Measurements from ENCODE around the gene KRT31.
A peak's percentile ranks its signal among the peaks of the same experiment; 100 is the strongest.
"Not testable (repeated sequence)": the region's sequence is repeated elsewhere in the genome, so short reads cannot be mapped to it uniquely, and the experiment has no call there.

Gene KRT31

GRCh38 chr17:41417127-41417526, 19.7 kb upstream of the KRT31 start:
- no peak for DNase-seq

GRCh38 chr17:41416479-41416878, 19.1 kb upstream of the KRT31 start:
- no peak for DNase-seq

GRCh38 chr17:41415833-41416335, 18.5 kb upstream of the KRT31 start:
- DNase-seq = no peak

DNA sequence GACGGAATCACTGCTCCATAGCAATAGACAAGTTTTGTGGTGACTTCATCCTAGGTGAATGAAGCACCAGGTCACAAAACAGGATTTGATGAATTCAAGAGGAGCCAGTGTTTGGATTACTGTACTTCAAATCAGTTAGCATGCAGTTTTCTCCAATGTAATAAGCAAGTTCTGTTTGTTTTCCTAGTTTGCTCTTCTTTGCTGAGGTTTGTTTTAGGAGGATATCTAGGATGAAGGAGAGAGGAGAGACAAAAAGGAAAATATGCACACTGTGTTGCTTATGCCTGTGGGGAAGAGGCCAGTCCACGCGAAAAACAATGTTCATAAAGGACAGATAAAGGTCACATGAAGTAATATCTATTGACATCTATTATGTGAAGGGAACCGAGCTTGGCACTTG, 18.0 kb upstream of the KRT31 start:
- DNase-seq = no peak

DNA sequence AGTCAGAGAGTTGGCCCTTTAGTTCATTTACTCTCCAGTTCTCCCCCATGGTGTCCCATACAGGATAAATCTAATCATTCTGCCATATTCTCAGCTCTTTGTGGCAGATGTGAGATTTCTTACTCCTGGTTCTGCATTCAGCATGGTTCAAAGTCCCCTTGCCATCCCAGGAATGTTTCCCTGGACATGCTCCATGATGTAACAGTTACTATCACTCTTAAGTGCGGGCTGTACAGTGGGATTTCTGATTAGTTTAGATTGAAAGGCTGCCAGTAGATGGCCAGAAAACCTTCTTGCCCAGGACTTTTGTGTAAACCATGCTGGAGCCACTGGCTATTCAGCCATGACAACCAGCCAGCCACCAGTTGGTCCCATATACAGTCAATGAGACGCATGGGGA, 16.6 kb upstream of the KRT31 start:
- no peak for DNase-seq

GRCh38 chr17:41413353-41413957, 16.0 kb upstream of the KRT31 start:
- DNase-seq = no peak

- DNase-seq = no peak
These were observed 13.8 kb upstream of the KRT31 start for GRCh38 chr17:41411072-41411840.

- no peak for DNase-seq
These were observed 9.8 kb upstream of the KRT31 start for GRCh38 chr17:41407226-41407625.

- DNase-seq = no peak
These were observed 8.8 kb upstream of the KRT31 start for GRCh38 chr17:41406205-41406604.

DNA sequence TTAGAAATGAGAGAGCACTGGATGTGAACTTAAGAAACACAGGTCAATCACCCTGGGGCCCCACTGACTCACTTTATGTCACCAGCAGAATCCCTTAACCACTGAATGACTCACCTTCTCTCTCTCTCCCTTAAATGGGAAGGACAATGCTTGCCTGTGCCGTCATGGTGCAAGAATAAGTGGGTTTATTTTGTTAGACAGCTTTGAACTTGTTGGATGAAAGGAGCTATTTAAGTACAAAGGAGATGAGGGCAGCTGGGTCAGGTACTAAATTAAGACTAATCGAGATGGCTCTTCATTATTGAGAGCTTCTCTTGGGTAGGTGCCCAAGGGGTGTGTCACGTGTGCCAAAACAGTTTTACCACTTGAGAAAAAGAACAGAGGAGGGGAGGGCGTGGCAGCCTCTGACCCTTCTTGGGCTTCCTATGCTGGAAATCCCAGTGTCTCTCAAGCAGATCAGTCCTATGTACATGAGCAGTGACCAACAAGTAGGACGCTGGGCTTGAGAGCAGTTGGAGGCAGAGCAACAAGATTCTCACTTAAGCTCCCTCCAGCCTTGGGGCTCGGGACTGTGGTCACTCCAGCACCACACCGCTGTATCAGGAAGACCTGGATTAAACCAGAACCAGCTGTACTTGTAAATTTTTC, 6.7 kb upstream of the KRT31 start:
- DNase-seq = peak; percentile 39

DNA sequence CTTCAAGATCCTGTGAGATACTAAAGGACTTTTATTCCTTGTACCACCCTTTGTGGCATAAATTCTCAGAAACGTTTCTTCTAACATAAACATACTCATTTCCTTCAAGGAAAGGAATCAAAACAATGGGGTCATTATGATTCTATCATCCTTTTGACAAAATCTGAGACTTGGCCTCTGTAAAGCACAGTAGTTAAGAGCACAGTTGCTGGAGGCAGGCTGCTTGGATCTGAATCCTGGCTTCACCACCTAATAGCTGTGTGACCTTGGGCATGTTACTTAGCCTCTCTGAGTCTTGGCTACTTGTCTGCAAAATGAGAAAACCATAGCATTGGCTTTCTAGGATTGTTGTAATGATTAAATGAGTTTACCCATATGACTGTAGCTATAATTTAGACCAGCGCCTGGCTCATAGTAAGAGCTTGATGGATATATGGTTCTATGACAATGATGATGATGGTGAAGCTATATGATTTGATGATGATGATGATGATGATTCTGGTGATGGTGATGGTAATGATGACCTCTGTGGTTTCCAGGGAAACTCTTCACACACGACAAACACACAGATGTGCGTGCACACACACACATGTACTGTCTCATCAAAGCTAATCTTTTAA, 6.1 kb upstream of the KRT31 start:
- DNase-seq = no peak

DNA sequence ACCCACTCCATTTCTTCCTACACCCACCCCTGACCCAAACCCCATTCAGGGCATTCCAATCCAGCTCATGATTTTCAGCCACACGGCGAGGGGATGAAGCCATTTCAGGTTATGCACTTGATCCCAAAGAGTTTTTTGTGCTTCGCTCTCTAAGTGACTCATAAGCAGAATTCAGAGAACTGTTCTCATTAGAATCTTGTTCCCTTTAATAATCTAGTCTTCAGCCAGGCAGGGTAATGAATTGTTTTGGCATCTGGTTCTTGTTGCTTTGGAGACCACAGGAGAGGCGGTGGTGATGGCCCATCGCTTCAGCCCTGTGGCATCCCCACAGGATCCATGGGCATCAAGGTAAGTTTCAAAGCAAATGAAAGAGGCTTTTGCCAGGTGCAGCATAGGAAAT, 4.8 kb upstream of the KRT31 start:
- DNase-seq = no peak

DNA sequence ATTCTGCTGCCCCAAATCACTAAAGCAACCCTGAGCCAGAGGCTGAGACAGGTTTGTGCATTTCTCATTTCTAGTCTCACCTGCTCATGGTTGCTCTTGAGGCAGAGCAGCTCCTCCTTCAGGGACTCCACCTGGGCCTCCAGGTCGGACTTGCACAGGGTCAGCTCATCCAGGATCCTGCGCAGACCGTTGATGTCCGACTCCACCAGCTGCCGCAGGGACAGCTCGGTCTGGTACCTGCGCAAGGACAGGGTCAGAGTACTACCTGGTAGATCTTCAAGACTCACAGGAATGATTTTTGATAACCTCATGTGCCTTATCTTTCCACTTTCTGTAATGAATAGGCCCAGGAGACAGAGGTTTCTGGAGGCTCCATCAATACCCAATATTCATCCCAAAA, 1.1 kb downstream of the KRT31 start:
- DNase-seq = no peak

GRCh38 chr17:41395611-41396010, 1.8 kb downstream of the KRT31 start:
- no peak for DNase-seq

- DNase-seq = not testable (repeated sequence)
These were observed 2.4 kb downstream of the KRT31 start for GRCh38 chr17:41395044-41395443.

GRCh38 chr17:41394254-41394996, 3.0 kb downstream of the KRT31 start:
- no peak for DNase-seq

- DNase-seq = no peak
These were observed 3.6 kb downstream of the KRT31 start for GRCh38 chr17:41393826-41394225.

DNA sequence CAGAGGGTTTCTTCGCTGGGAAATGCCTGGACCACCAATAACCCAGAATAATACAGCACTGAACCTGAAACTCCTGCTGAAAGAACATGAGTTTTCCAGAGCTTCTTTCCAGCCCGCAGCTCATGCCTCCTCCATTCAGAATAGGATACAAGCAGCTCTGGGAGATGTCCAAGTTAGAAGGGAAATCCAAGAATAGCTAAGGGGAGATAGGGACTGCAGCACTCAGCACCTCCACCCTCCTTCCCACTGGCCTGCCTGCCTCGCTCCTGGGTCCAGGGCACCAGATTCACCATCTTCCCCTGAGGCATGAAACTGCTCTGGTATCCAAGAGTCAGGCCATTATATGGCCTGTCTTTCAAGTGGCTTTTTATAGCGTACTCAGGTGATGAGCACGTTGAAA, 4.1 kb downstream of the KRT31 start:
- DNase-seq = no peak

GRCh38 chr17:41392278-41392677, 5.1 kb downstream of the KRT31 start:
- DNase-seq = no peak

GRCh38 chr17:41391535-41391934, 5.9 kb downstream of the KRT31 start:
- no peak for DNase-seq

DNA sequence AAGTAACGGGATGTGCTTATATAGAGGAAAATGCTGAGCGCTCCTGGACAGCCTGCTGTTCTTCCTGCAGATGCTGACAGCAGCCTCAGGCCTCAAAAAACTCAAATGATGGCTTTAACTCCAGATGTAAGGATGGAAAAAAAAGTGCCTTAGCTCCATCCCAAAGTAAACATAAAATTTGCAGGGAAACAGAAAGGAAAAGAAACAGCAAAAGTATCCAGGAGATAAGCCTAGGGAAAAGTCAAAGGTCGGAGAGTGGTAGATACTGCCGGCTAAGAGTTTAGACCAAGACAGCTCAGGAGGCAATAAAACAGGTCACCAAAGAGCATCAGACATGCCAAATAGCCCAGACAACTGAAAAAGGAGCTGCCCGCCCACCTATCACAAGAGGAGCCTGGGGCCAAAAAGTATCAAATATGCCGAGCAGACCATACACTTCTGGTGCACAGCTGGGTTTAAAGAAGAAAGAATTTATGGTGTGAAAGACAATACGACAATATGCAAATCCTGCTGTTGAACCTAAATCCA, 6.9 kb downstream of the KRT31 start:
- DNase-seq = no peak

GRCh38 chr17:41387670-41388069, 9.7 kb downstream of the KRT31 start:
- DNase-seq = no peak

- no peak for DNase-seq
These were observed 11.2 kb downstream of the KRT31 start for GRCh38 chr17:41386227-41386626.

Measured in GOT3 (cell line).